ENCODE measurements around the gene TCN1. TPM values are rescaled to one million over a fixed set of nuclear protein-coding genes. Genes with fewer than 3 reads are reported as not detected.

TCN1 gene
- total RNA-seq, 4 donors from 2014 or later, result not detected

- no peak overlapping the region for H3K27ac ChIP-seq
- no peak for DNase-seq
- H3K4me1 ChIP-seq, result peaks cover 0 to 6% (median 0%) of the 10 kb centered on the region in 4 donors
Measured at GRCh38 chr11:59846556-59846955, 19.7 kb downstream of the TCN1 start.

GRCh38 chr11:59845399-59845798, 20.9 kb downstream of the TCN1 start, which contains the start of gene CBLIF:
Gene CBLIF, minus strand, starts transcription at chr11:59845499. Its CDS starts 46 bp downstream, at chr11:59845453.
- Histone ChIP-seq H3K4me1 (peaks cover 0 to 6% (median 0%) of the 10 kb centered on the region in 4 donors), H3K36me3 (no peaks in the 10 kb centered on the region), H3K9me3 (no peaks in the 10 kb centered on the region), H3K27ac (no peak within 1 kb of the TSS), H3K4me3 (no peak within 1 kb of the TSS), H3K27me3 (no peaks in the 10 kb centered on the region)
- no peak for DNase-seq
- TF ChIP-seq POLR2A (IDR thresholded peaks at IDR 0.05), result no peak
- no peak for TF ChIP-seq CTCF (IDR thresholded peaks at IDR 0.05)

More at GRCh38 chr11:59846556-59846955, 19.7 kb downstream of the TCN1 start:
- H3K9me3 ChIP-seq, result no peaks in the 10 kb centered on the region
- H3K4me3 ChIP-seq, result no peak overlapping the region
- H3K36me3 ChIP-seq, result no peaks in the 10 kb centered on the region
- no peak for TF ChIP-seq CTCF (IDR thresholded peaks at IDR 0.05)
- no peak for TF ChIP-seq POLR2A (IDR thresholded peaks at IDR 0.05)
- H3K27me3 ChIP-seq, result no peaks in the 10 kb centered on the region

- Histone ChIP-seq H3K9me3 (no peaks in the 10 kb centered on the region), H3K4me3 (no peak overlapping the region), H3K36me3 (no peaks in the 10 kb centered on the region), H3K27me3 (no peaks in the 10 kb centered on the region), H3K27ac (no peak overlapping the region), H3K4me1 (no peaks in the 10 kb centered on the region)
- TF ChIP-seq CTCF (IDR thresholded peaks at IDR 0.05), result no peak
- no peak for TF ChIP-seq POLR2A (IDR thresholded peaks at IDR 0.05)
- DNase-seq, result no peak
Measured at GRCh38 chr11:59842316-59842715, 24.0 kb downstream of the TCN1 start.

GRCh38 chr11:59841514-59841913, 24.8 kb downstream of the TCN1 start:
- Histone ChIP-seq H3K36me3 (no peaks in the 10 kb centered on the region), H3K4me1 (no peaks in the 10 kb centered on the region), H3K27me3 (no peaks in the 10 kb centered on the region), H3K9me3 (no peaks in the 10 kb centered on the region), H3K27ac (no peak overlapping the region), H3K4me3 (no peak overlapping the region)
- DNase-seq, result no peak
- TF ChIP-seq POLR2A (IDR thresholded peaks at IDR 0.05) (no peak), CTCF (IDR thresholded peaks at IDR 0.05) (no peak)

GRCh38 chr11:59839615-59840014, 26.7 kb downstream of the TCN1 start:
- TF ChIP-seq POLR2A (IDR thresholded peaks at IDR 0.05) (no peak), CTCF (IDR thresholded peaks at IDR 0.05) (no peak)
- H3K9me3 ChIP-seq, result no peaks in the 10 kb centered on the region
- no peak overlapping the region for H3K4me3 ChIP-seq
- no peaks in the 10 kb centered on the region for H3K4me1 ChIP-seq
- DNase-seq, result no peak
- H3K36me3 ChIP-seq, result no peaks in the 10 kb centered on the region
- H3K27ac ChIP-seq, result no peak overlapping the region
- no peaks in the 10 kb centered on the region for H3K27me3 ChIP-seq

- Histone ChIP-seq H3K27ac (no peak overlapping the region), H3K36me3 (no peaks in the 10 kb centered on the region), H3K27me3 (no peaks in the 10 kb centered on the region), H3K4me1 (no peaks in the 10 kb centered on the region), H3K4me3 (no peak overlapping the region), H3K9me3 (no peaks in the 10 kb centered on the region)
- no peak for DNase-seq
- no peak for TF ChIP-seq POLR2A (IDR thresholded peaks at IDR 0.05)
- no peak for TF ChIP-seq CTCF (IDR thresholded peaks at IDR 0.05)
Measured at GRCh38 chr11:59833602-59834001, 32.7 kb downstream of the TCN1 start.

Data from Peyer's patch (tissue), 4 donors.